ENCODE results near the gene FRMPD4.

Gene FRMPD4

GRCh38 chrX:12319992-12320391 is 181.7 kb downstream of the FRMPD4 start:
- no peak for ATAC-seq
- TF ChIP-seq TCF4 (CRISPR knock-in tag; IDR thresholded peaks at IDR 0.05; ENCODE audit: borderline replicate concordance) (no peak), CSDC2 (CRISPR knock-in tag; IDR thresholded peaks at IDR 0.05) (no peak), SNAI2 (CRISPR knock-in tag; IDR thresholded peaks at IDR 0.05) (no peak), TSHZ2 (CRISPR knock-in tag; IDR thresholded peaks at IDR 0.05) (no peak), ZNF565 (CRISPR knock-in tag; conservative IDR thresholded peaks at IDR 0.05; ENCODE audit: low read depth) (no peak)

GRCh38 chrX:12322031-12322430 is 183.8 kb downstream of the FRMPD4 start:
- TF ChIP-seq RARB (CRISPR knock-in tag; IDR thresholded peaks at IDR 0.05) (no peak), ISL1 (CRISPR knock-in tag; IDR thresholded peaks at IDR 0.05) (no peak), PATZ1 (CRISPR knock-in tag; IDR thresholded peaks at IDR 0.05; ENCODE audit: borderline replicate concordance) (no peak), ZFP3 (CRISPR knock-in tag; IDR thresholded peaks at IDR 0.05) (no peak), GLIS3 (CRISPR knock-in tag; IDR thresholded peaks at IDR 0.05) (no peak), PPARA (CRISPR knock-in tag; IDR thresholded peaks at IDR 0.05; ENCODE audit: borderline replicate concordance) (no peak), ZNF70 (CRISPR knock-in tag; IDR thresholded peaks at IDR 0.05) (no peak)
- no peak for ATAC-seq

- ATAC-seq, result no peak
- TF ChIP-seq CSDC2 (CRISPR knock-in tag; IDR thresholded peaks at IDR 0.05) (no peak), ZNF565 (CRISPR knock-in tag; conservative IDR thresholded peaks at IDR 0.05; ENCODE audit: low read depth) (no peak), RARB (CRISPR knock-in tag; IDR thresholded peaks at IDR 0.05) (no peak), ZNF8 (CRISPR knock-in tag; IDR thresholded peaks at IDR 0.05) (no peak), SNAI2 (CRISPR knock-in tag; IDR thresholded peaks at IDR 0.05) (no peak), PATZ1 (CRISPR knock-in tag; IDR thresholded peaks at IDR 0.05; ENCODE audit: borderline replicate concordance) (no peak), CSRNP3 (CRISPR knock-in tag; IDR thresholded peaks at IDR 0.05) (no peak), PPARA (CRISPR knock-in tag; IDR thresholded peaks at IDR 0.05; ENCODE audit: borderline replicate concordance) (no peak), ZFP3 (CRISPR knock-in tag; IDR thresholded peaks at IDR 0.05) (no peak), POU6F1 (CRISPR knock-in tag; IDR thresholded peaks at IDR 0.05; ENCODE audit: borderline replicate concordance, low read depth) (no peak), TOX (CRISPR knock-in tag; IDR thresholded peaks at IDR 0.05; ENCODE audit: borderline replicate concordance) (no peak), ISL1 (CRISPR knock-in tag; IDR thresholded peaks at IDR 0.05) (no peak)
Observed at GRCh38 chrX:12325171-12325570, 186.9 kb downstream of the FRMPD4 start.

GRCh38 chrX:12327836-12328235 is 189.6 kb downstream of the FRMPD4 start:
- TF ChIP-seq TOX (CRISPR knock-in tag; IDR thresholded peaks at IDR 0.05; ENCODE audit: borderline replicate concordance) (no peak), CSRNP3 (CRISPR knock-in tag; IDR thresholded peaks at IDR 0.05) (no peak), OSR1 (CRISPR knock-in tag; IDR thresholded peaks at IDR 0.05) (no peak), ZNF70 (CRISPR knock-in tag; IDR thresholded peaks at IDR 0.05) (no peak), ZC3H10 (CRISPR knock-in tag; IDR thresholded peaks at IDR 0.05) (no peak), ARNTL (CRISPR knock-in tag; IDR thresholded peaks at IDR 0.05; ENCODE audit: borderline replicate concordance, low read depth) (no peak), ZNF8 (CRISPR knock-in tag; IDR thresholded peaks at IDR 0.05) (no peak), RARB (CRISPR knock-in tag; IDR thresholded peaks at IDR 0.05) (no peak)
- no peak for ATAC-seq

Measured in SK-N-SH treated with all-trans-retinoic acid at 6 μM for 48 hours (cell line).